Liver (tissue), 9 donors: Measurements from ENCODE around the gene SMAD7. TPM values are rescaled to one million over a fixed set of nuclear protein-coding genes. Genes with fewer than 3 reads are reported as not detected.

Experiments
- DNase-seq: peaks from one replicate; pipeline ENCODE4 v3.0.0-alpha.2; 2017; ENCODE audit warnings: low spot score
- H3K27ac ChIP-seq, 2 donors: one replicate each; pipeline ENCODE4 v1.7.0; 2013; ENCODE audit warnings: inconsistent platforms in 2 of 2, low read length in 2 of 2, control low read depth in 1 of 2, low read depth in 1 of 2, mild to moderate bottlenecking in 1 of 2
- H3K27me3 ChIP-seq, 4 donors: one replicate each; pipeline versions ENCODE4 v1.6.1 to v1.7.0; 2013; ENCODE audit warnings: low read length in 3 of 4, inconsistent platforms in 1 of 4, mild to moderate bottlenecking in 1 of 4, moderate library complexity in 1 of 4; ENCODE audit not compliant: control insufficient read depth in 4 of 4, insufficient read depth in 4 of 4
- H3K36me3 ChIP-seq, 4 donors: one replicate each; pipeline versions ENCODE4 v1.6.1 to v1.7.0; 2013; ENCODE audit warnings: low read length in 3 of 4, mild to moderate bottlenecking in 3 of 4, low read depth in 1 of 4, moderate library complexity in 1 of 4; ENCODE audit not compliant: control insufficient read depth in 4 of 4, insufficient read depth in 3 of 4
- H3K4me1 ChIP-seq, 4 donors: one replicate each; pipeline versions ENCODE4 v1.6.1 to v1.7.0; 2013; ENCODE audit warnings: low read length in 3 of 4, mild to moderate bottlenecking in 3 of 4, moderate library complexity in 1 of 4; ENCODE audit not compliant: control insufficient read depth in 4 of 4, insufficient read depth in 4 of 4
- H3K4me3 ChIP-seq, 3 donors: one replicate each; pipeline versions ENCODE4 v1.6.1 to v1.7.0; 2013; ENCODE audit warnings: low read length in 3 of 3, control low read depth in 1 of 3, low read depth in 1 of 3, mild to moderate bottlenecking in 1 of 3
- H3K9ac ChIP-seq, 2 donors: one replicate each; pipeline ENCODE4 v1.7.0; 2013; ENCODE audit warnings: low read length in 2 of 2, mild to moderate bottlenecking in 2 of 2, moderate library complexity in 2 of 2, control low read depth in 1 of 2, low read depth in 1 of 2
- H3K9me3 ChIP-seq, 4 donors: one replicate each; pipeline versions ENCODE4 v1.6.1 to v1.7.0; 2013; ENCODE audit warnings: low read length in 3 of 4; ENCODE audit not compliant: control insufficient read depth in 4 of 4
- ATF3 ChIP-seq: IDR thresholded peaks from 2 replicates; pipeline ENCODE4 v1.6.1; 2016; ENCODE audit warnings: antibody characterized with exemption
- CTCF ChIP-seq: fragments of 150-350 bp; IDR thresholded peaks from 2 replicates; pipeline ENCODE4 v1.5.1; 2017; ENCODE audit warnings: improper control_type of control experiment, low read depth, low read length; ENCODE audit not compliant: missing input control
- EGR1 ChIP-seq, 2 donors: IDR thresholded peaks; 2 replicates each; pipeline ENCODE4 v1.6.1; 2016 to 2018; ENCODE audit warnings: antibody characterized with exemption in 2 of 2, low read depth in 2 of 2
- FOXA1 ChIP-seq: IDR thresholded peaks from 2 replicates; pipeline ENCODE4 v1.6.1; 2016; ENCODE audit warnings: antibody characterized with exemption
- FOXA2 ChIP-seq: IDR thresholded peaks from 2 replicates; pipeline ENCODE4 v1.6.1; 2016; ENCODE audit warnings: antibody characterized with exemption
- HNF4A ChIP-seq, 2 donors: conservative IDR thresholded peaks; 2 replicates each; pipeline ENCODE4 v1.6.1; 2016; ENCODE audit warnings: antibody characterized with exemption in 2 of 2, mild to moderate bottlenecking in 2 of 2
- HNF4G ChIP-seq: IDR thresholded peaks from 2 replicates; pipeline ENCODE4 v1.6.1; 2016; ENCODE audit warnings: antibody characterized with exemption
- JUND ChIP-seq, 2 donors: IDR thresholded peaks; 2 replicates each; pipeline ENCODE4 v1.6.1; 2016; ENCODE audit warnings: antibody characterized with exemption in 2 of 2
- NR2F2 ChIP-seq: IDR thresholded peaks from 2 replicates; pipeline ENCODE4 v1.6.1; 2016; ENCODE audit warnings: antibody characterized with exemption
- RXRA ChIP-seq, 2 donors: IDR thresholded peaks; 2 replicates each; pipeline ENCODE4 v1.6.1; 2017 to 2018; ENCODE audit warnings: antibody characterized with exemption in 2 of 2, mild to moderate bottlenecking in 1 of 2
- SP1 ChIP-seq: IDR thresholded peaks from 2 replicates; pipeline ENCODE4 v1.6.1; 2018; ENCODE audit warnings: antibody characterized with exemption, mild to moderate bottlenecking
- YY1 ChIP-seq: IDR thresholded peaks from 2 replicates; pipeline ENCODE4 v1.6.1; 2016; ENCODE audit warnings: antibody characterized with exemption, mild to moderate bottlenecking
- WGBS: extraction: QIAGEN DNeasy Blood & Tissue Kit; methylation state at CpG from one replicate; pipeline ENCODE4 v1.1.7; 2013; 5-methylcytosine and 5-hydroxymethylcytosine counted together
- polyA plus RNA-seq, 2 donors: library from polyadenylated mRNA; stranded (reverse) in 1 of 2; unstranded in 1 of 2; fragments of 200-250 nt in 1 of 2; fragments of >200 nt in 1 of 2; fragmentation: Nextera tagmentation in 1 of 2; extraction: Ambion mirVana in 1 of 2; gene quantifications; one replicate each; pipeline versions ENCODE4 v1.2.1 to v1.2.3, GENCODE V29; 2013 to 2015
- total RNA-seq, 2 donors: library from RNA; depleted of rRNA; stranded (reverse); fragments of >200 nt; gene quantifications; one replicate each; pipeline ENCODE4 v1.2.3, GENCODE V29; 2014
- TF ChIP-seq, protein P1 (sequence below): IDR thresholded peaks from 2 replicates; pipeline ENCODE4 v1.6.1; 2016; ENCODE audit warnings: antibody characterized with exemption
- TF ChIP-seq, protein P2 (sequence below): IDR thresholded peaks from 2 replicates; pipeline ENCODE4 v1.6.1; 2016; ENCODE audit warnings: antibody characterized with exemption, mild to moderate bottlenecking
- donor health status: healthy.
- donor health status: healthy.
- donor health status: healthy.
- donor health status: healthy.
- donor health status: healthy.

The SMAD7 gene
- total and polyA plus RNA-seq, 4 donors, result 3.2 to 11.8 (median 10.1) TPM

GRCh38 chr18:48987821-48988220, 37.1 kb upstream of the SMAD7 start:
- Histone ChIP-seq H3K4me1 (no peaks in the 10 kb centered on the region), H3K36me3 (no peaks in the 10 kb centered on the region), H3K4me3 (no peak overlapping the region), H3K27me3 (no peaks in the 10 kb centered on the region), H3K9me3 (no peaks in the 10 kb centered on the region), H3K9ac (no peak overlapping the region), H3K27ac (no peak overlapping the region)
- 79% methylated on average over 8 of the region's 8 CpGs for WGBS
- TF ChIP-seq YY1 (no peak), ATF3 (no peak), HNF4A (conservative IDR thresholded peaks at IDR 0.05) (no peak), JUND (IDR thresholded peaks at IDR 0.05) (no peak), HNF4G (no peak), RXRA (IDR thresholded peaks at IDR 0.05) (no peak), FOXA2 (no peak), EGR1 (IDR thresholded peaks at IDR 0.05; ENCODE audit: low read depth in 2 of 2) (no peak), FOXA1 (no peak)
- TF ChIP-seq, protein P1, sequence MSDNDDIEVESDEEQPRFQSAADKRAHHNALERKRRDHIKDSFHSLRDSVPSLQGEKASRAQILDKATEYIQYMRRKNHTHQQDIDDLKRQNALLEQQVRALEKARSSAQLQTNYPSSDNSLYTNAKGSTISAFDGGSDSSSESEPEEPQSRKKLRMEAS, result no peak
- DNase-seq, result no peak

DNA sequence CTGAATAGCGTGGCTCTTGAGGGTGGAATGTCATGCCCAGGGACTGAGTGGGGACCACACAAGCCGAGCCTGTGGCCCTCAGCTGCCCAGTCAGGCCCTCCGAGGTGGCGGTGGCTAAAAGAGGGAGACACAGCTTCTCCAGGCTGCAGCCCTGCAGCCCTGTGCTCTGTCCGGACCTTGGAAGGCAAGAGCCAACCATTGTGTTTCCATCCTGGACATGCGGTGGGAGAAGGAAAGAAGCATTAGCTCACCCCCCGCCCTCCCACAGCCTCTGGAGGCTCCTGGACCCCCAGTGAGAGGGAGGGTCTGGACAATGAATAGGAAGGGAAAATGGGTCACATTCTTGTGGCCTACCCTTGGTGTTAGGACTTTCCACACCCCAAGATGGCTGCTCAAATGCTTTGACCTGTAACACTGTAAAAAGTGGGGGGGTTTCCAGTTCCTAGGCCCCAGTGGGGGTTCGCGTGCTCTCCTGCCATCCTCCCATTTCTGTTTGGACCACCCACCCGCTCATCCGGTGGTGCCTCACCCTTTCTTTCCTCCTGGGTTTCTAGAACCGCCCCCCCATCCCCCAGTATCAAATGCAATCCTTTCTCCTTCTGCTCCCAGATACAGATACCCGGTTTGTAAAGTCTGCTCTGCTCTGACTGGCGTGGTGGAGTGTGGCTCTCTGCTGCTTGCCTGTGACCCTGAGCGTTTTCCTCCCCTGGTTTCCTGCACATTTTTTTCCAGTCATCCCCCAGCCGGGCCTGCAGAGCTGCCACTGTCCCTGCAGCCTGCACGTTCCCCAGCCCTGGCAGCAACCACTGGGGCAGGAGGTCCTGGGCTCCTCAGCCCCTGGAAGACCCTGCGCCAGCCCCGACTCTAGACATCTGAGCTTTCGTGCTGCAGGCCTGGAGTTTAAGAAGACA, 36.3 kb upstream of the SMAD7 start:
- Histone ChIP-seq H3K9ac (no peak overlapping the region), H3K4me3 (no peak overlapping the region), H3K4me1 (no peaks in the 10 kb centered on the region), H3K27ac (no peak overlapping the region), H3K9me3 (no peaks in the 10 kb centered on the region), H3K36me3 (no peaks in the 10 kb centered on the region), H3K27me3 (no peaks in the 10 kb centered on the region)
- no peak for DNase-seq
- WGBS, result 92% methylated on average over 20 of the region's 20 CpGs
- TF ChIP-seq NR2F2 (peak; percentile 39), FOXA2 (no peak), RXRA (IDR thresholded peaks at IDR 0.05) (peak in 1 of 2 donors; percentile 41)

GRCh38 chr18:48985161-48985560, 34.4 kb upstream of the SMAD7 start:
- 93% methylated on average over 3 of the region's 3 CpGs for WGBS
- Histone ChIP-seq H3K9me3 (no peaks in the 10 kb centered on the region), H3K4me3 (no peak overlapping the region), H3K27ac (no peak overlapping the region), H3K36me3 (no peaks in the 10 kb centered on the region), H3K9ac (no peak overlapping the region), H3K4me1 (no peaks in the 10 kb centered on the region), H3K27me3 (no peaks in the 10 kb centered on the region)
- no peak for DNase-seq
- TF ChIP-seq, protein P1, result no peak
- TF ChIP-seq HNF4G (no peak), EGR1 (IDR thresholded peaks at IDR 0.05; ENCODE audit: low read depth in 2 of 2) (no peak), JUND (IDR thresholded peaks at IDR 0.05) (no peak)

DNA sequence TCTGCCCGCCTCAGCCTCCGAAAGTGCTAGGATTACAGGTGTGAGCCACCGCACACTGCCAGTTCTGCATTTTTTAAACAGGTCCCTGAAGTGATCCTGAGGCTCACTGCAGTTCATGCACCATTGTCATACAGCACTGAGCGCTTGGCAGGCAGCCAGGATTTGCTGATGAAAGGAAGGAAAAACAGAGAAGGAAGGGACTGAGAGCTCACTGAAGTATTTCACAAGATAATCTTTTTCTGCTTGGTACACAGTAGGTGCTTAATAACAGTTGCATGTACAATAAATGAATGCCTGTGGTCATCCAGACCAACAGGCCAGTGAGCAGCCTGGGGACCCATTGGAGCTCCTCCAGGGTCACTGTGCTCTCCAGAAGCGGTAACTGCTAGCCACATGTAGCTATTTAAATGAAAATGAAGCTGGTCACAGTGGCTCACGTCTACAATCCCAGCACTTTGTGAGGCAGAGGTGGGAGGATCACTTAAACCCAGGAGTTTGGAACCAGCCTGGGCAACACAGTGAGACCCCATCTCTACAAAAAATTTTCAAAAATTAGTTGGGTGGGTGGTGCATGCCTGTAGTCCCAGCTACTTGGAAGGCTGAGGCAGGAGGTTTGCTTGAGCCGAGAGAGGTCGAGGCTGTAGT, 33.1 kb upstream of the SMAD7 start:
- no peaks in the 10 kb centered on the region for H3K9me3 ChIP-seq
- H3K27ac ChIP-seq, result no peak overlapping the region
- no peak overlapping the region for H3K9ac ChIP-seq
- WGBS, result 90% methylated on average over 8 of the region's 8 CpGs
- H3K4me3 ChIP-seq, result no peak overlapping the region
- H3K36me3 ChIP-seq, result no peaks in the 10 kb centered on the region
- DNase-seq, result no peak
- H3K4me1 ChIP-seq, result no peaks in the 10 kb centered on the region
- H3K27me3 ChIP-seq, result no peaks in the 10 kb centered on the region
- TF ChIP-seq, protein P2, sequence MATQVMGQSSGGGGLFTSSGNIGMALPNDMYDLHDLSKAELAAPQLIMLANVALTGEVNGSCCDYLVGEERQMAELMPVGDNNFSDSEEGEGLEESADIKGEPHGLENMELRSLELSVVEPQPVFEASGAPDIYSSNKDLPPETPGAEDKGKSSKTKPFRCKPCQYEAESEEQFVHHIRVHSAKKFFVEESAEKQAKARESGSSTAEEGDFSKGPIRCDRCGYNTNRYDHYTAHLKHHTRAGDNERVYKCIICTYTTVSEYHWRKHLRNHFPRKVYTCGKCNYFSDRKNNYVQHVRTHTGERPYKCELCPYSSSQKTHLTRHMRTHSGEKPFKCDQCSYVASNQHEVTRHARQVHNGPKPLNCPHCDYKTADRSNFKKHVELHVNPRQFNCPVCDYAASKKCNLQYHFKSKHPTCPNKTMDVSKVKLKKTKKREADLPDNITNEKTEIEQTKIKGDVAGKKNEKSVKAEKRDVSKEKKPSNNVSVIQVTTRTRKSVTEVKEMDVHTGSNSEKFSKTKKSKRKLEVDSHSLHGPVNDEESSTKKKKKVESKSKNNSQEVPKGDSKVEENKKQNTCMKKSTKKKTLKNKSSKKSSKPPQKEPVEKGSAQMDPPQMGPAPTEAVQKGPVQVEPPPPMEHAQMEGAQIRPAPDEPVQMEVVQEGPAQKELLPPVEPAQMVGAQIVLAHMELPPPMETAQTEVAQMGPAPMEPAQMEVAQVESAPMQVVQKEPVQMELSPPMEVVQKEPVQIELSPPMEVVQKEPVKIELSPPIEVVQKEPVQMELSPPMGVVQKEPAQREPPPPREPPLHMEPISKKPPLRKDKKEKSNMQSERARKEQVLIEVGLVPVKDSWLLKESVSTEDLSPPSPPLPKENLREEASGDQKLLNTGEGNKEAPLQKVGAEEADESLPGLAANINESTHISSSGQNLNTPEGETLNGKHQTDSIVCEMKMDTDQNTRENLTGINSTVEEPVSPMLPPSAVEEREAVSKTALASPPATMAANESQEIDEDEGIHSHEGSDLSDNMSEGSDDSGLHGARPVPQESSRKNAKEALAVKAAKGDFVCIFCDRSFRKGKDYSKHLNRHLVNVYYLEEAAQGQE, result no peak
- TF ChIP-seq HNF4A (conservative IDR thresholded peaks at IDR 0.05) (no peak), FOXA2 (no peak), ATF3 (no peak), EGR1 (IDR thresholded peaks at IDR 0.05; ENCODE audit: low read depth in 2 of 2) (no peak), SP1 (no peak), CTCF (no peak)
- TF ChIP-seq, protein P1, result no peak
